Activated CD4-positive, alpha-beta T cell treated with anti-CD3 and anti-CD28 coated beads, Interleukin-2, amount 50 U/mL, for 24 hours (primary cell): ENCODE measurements around the gene FSTL5.

Experiments used
- DNase-seq, 2 donors: peaks; one replicate each; pipeline ENCODE4 v3.0.0-alpha.2; 2020; ENCODE audit warnings: low read depth in 1 of 2, low spot score in 1 of 2

FSTL5 gene

GRCh38 chr4:161937596-161937995 is 226.2 kb downstream of the FSTL5 start:
- DNase-seq, result no peak

DNA sequence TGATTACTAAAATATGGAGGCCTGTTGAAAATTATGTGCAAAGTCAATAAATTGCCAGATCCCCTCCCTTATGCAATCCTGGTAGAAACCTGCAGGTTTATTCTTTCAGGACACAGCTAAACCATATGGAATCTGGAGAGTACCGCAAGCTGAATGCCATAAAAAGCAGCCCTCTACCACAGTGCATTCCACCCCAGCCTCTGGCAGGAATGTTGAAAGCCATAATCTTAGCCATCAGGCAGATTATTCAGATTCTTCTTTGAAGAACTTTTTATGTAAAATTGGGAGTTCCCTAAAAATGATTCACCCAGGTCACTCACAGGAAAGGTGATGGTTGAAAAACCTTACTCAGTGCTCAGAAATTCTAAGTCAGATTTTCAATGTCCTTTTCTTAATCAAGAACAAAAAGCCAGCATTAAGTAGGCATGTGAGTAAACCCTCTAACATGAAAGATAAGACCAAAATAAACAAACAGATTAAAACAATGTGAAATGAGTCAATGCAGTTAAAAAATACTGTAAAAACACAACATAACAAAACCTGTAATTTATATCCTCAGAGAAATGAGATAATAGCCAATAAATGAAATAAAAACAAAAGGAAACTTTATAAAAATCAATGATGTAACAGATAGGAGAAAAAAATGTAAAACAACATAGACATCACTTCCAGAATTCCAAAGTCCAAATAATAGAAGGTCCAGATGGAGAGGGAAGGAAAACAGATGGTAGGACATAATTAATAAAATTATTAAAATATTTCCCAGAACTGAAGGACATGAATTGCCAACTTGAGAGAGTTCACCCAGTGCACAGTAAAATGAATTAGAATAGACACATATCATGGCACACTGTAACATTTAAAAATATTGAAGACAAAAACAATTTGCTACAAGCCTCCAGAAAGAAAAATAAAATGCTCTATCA is 226.9 kb downstream of the FSTL5 start:
- DNase-seq, result no peak

GRCh38 chr4:161931089-161931488 is 232.7 kb downstream of the FSTL5 start:
- no peak for DNase-seq

GRCh38 chr4:161929956-161930355 is 233.8 kb downstream of the FSTL5 start:
- no peak for DNase-seq

GRCh38 chr4:161926033-161926828 is 237.6 kb downstream of the FSTL5 start:
- DNase-seq, result no peak

GRCh38 chr4:161920304-161921052 is 243.3 kb downstream of the FSTL5 start:
- no peak for DNase-seq

GRCh38 chr4:161919442-161920220 is 244.2 kb downstream of the FSTL5 start:
- DNase-seq, result no peak

DNA sequence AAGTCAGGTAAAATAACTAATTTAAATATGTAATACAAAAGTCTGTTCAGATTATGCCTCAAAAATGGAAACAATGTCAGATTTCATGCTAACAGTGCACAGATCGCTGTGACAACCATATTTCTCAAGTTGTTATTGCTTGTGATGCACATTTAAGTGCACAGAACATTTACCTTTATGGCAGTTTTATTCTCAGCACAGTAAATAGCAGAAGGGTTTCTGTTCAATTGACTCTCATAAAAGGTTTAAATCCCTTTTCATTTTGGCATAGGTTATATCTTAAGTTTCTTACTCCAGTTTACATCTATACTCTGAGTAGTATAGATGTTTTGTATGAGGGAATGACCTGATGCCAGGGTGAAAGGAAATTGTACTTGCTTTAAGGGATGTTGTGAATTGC is 247.8 kb downstream of the FSTL5 start:
- no peak for DNase-seq

DNA sequence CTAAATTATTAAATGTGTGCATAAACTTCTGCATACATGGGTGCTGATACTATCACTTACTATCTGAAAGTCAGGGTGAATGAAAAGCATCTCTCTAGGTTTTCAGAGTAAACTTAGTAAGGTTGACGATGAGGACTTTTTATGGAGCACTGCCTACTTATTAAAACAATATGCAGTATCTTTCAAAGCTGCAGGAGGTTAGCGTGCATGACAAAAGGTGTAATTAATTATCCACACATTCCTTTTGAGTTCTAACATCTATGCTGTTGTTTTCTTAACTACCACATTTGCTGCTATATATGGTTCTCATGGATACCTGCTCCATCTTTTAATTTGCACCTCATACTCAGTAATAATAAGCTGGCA is 256.2 kb downstream of the FSTL5 start:
- DNase-seq, result no peak

- DNase-seq, result no peak
Measured at GRCh38 chr4:161906836-161907589, 256.8 kb downstream of the FSTL5 start.

- DNase-seq, result no peak
Measured at GRCh38 chr4:161900110-161900509, 263.7 kb downstream of the FSTL5 start.

DNA sequence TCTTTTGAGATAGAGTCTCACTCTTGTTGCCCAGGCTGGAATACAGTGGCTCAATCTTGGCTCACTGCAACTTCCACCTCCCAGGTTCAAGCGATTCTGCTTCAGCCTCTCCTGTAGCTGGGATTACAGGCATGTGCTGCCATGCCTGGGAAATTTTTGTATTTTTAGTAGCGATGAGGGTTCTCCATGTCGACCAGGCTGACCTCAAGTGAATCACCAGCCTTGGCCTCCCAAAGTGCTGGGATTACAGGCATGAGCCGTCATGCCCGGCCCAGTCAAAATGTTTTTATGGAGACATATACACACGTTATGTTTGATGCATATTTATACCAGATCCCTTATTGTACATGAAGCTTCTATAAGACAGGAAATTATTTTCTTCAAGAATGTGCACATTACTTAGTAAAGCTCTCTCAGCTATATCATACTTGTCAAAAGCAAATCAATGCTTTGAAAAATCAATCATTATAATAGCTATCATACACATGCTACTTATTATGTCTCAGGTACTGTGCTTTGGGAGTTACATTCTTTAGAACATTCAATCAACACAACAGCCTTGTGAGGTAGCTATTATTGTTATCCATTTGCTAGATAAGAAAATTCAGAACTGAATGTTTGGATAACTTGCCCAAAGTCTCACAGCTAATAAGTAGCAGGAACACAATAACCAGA is 269.2 kb downstream of the FSTL5 start:
- DNase-seq, result no peak

DNA sequence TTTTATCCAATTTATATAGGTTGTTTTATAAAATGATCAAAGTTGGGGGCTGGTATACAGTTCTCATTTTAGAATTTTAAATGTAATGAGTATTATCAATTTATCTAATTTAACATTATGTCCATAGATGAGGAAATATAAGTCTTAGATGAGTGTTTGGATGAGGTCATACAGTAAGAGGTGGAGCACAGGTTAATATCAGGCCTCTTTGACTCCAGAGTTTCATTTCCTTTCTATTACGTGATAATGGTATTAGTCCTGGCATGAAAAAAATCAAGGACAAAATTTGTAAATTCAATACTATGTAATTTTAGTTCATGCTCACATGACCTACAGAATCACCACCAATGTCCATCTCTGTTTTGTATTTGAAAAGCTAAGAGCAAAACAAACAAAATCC is 269.8 kb downstream of the FSTL5 start:
- no peak for DNase-seq

GRCh38 chr4:161893566-161893965 is 270.2 kb downstream of the FSTL5 start:
- no peak for DNase-seq

- no peak for DNase-seq
Measured at GRCh38 chr4:161892951-161893350, 270.8 kb downstream of the FSTL5 start.

DNA sequence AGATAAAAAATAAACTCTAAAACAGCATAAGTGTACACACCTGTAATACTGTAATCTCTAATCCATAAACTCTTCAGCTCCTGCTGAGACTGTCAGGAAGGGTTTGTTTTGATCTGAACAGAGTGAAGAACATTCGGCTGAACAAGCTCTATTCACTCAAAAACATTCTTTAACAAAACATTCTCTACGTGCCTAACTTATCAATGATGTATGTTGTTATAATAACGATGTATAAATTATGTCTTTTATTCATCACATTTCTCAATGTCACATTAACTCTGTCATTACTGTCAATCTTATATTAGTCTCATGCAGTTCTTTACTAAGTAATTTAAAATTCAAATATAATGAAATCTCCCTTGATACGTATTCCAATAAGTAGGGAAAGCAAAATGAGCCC is 280.6 kb downstream of the FSTL5 start:
- no peak for DNase-seq

DNA sequence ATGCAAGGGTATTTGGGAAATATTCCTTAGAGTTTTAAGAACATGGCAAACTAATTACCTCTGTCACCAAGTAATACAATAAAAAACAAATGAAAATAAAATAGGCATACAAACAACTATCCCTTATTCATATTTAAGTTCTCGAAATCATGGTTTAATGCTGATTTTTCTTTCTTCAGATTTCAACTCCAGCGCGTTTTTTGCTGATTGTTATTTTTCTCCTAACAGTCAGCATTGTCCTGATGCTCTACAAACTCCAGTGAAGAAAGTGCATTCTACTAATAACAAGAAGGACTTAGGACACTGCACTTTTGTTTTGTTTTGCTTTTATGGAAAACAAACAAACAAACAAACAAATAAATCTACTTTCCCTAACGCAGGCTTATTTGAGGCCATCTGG is 282.4 kb downstream of the FSTL5 start:
- DNase-seq, result no peak

DNA sequence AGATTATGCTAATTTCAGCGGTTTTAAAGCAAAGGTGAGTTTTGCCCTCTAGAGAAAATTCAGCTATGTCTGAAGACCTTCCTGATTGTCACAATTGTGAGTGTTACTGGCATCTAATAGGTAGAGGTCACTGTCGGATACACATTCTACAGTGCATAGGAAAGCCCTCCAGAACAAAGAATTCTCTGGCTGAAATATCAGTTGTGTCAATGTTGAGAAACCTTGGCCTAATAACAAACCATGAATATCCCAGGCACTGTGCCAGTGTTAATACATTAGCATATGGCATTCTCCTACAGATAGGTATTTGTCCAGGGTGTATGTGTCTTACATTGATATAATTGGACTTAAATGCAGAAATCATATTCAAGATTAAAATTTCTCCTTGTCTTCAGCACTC is 294.3 kb downstream of the FSTL5 start:
- no peak for DNase-seq

- no peak for DNase-seq
Measured at GRCh38 chr4:161856711-161857326, 307.0 kb downstream of the FSTL5 start.
